ENCODE results near the gene TBC1D16.

DNA sequence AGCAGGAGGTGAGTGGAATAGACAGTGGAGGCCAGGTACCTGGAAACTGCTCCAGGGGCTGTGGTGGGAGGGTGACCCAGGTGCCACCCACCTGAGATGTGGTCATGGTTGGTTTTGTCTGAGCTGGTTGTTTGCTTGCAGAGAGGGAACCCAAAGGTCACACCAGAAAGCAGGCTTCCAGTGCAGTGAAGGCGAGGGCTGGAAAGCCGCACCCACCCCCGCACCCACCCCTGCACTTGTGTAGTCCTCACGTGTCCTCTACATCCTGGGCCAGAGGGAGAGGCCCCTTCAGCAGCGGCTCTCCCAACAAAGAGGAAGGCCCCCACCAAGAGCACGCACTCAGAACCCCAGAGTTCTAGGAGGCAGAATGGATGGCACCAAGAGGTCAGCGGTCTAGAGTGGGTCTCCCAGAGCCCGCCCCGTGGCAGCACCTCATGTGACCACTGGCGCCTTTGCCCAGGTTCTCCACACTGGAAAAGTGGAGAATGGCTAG is 103.8 kb downstream of the TBC1D16 start:
- TF ChIP-seq, protein P1, sequence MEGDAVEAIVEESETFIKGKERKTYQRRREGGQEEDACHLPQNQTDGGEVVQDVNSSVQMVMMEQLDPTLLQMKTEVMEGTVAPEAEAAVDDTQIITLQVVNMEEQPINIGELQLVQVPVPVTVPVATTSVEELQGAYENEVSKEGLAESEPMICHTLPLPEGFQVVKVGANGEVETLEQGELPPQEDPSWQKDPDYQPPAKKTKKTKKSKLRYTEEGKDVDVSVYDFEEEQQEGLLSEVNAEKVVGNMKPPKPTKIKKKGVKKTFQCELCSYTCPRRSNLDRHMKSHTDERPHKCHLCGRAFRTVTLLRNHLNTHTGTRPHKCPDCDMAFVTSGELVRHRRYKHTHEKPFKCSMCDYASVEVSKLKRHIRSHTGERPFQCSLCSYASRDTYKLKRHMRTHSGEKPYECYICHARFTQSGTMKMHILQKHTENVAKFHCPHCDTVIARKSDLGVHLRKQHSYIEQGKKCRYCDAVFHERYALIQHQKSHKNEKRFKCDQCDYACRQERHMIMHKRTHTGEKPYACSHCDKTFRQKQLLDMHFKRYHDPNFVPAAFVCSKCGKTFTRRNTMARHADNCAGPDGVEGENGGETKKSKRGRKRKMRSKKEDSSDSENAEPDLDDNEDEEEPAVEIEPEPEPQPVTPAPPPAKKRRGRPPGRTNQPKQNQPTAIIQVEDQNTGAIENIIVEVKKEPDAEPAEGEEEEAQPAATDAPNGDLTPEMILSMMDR (IDR thresholded peaks at IDR 0.05): no peak
- no peak for TF ChIP-seq EZH2 (IDR thresholded peaks at IDR 0.05)
